H9 (cell line): ENCODE data around the gene ADTRP. TPM values are rescaled to one million over a fixed set of nuclear protein-coding genes. Genes with fewer than 3 reads are reported as not detected.

Experiments used
- DNase-seq: peaks from one replicate; pipeline ENCODE4 v3.0.0-alpha.2; 2017
- H2AFZ ChIP-seq: one replicate; pipeline ENCODE4 v1.6.1; 2013; ENCODE audit warnings: mild to moderate bottlenecking, low read length, control low read depth, moderate library complexity
- H2AK5ac ChIP-seq: 2 replicates; pipeline ENCODE4 v1.6.1; 2013; ENCODE audit warnings: low read length, control low read depth, mixed read lengths; ENCODE audit not compliant: insufficient read length
- H2BK120ac ChIP-seq: one replicate; pipeline ENCODE4 v1.6.1; 2013; ENCODE audit warnings: low read depth, mild to moderate bottlenecking, low read length, control low read depth, inconsistent platforms; ENCODE audit not compliant: poor library complexity, severe bottlenecking
- H2BK12ac ChIP-seq: 2 replicates; pipeline ENCODE4 v1.6.1; 2013; ENCODE audit warnings: low read length, control low read depth, mixed read lengths, low read depth; ENCODE audit not compliant: insufficient read length
- H2BK15ac ChIP-seq: 2 replicates; pipeline ENCODE4 v1.6.1; 2013; ENCODE audit warnings: low read depth, low read length, control low read depth
- H2BK20ac ChIP-seq: one replicate; pipeline ENCODE4 v1.6.1; 2013; ENCODE audit warnings: low read depth, mild to moderate bottlenecking, low read length, control low read depth, inconsistent platforms; ENCODE audit not compliant: poor library complexity, severe bottlenecking
- H2BK5ac ChIP-seq: 2 replicates; pipeline ENCODE4 v1.6.1; 2013; ENCODE audit warnings: low read length, control low read depth, mixed read lengths; ENCODE audit not compliant: insufficient read length
- H3K14ac ChIP-seq: 2 replicates; pipeline ENCODE4 v1.6.1; 2013; ENCODE audit warnings: low read length, control low read depth; ENCODE audit not compliant: insufficient read depth
- H3K18ac ChIP-seq: 2 replicates; pipeline ENCODE4 v1.6.1; 2013; ENCODE audit warnings: low read depth, mild to moderate bottlenecking, mixed read lengths, low read length, control low read depth; ENCODE audit not compliant: insufficient read length
- H3K23ac ChIP-seq: 2 replicates; pipeline ENCODE4 v1.6.1; 2013; ENCODE audit warnings: low read length, control low read depth, mixed read lengths, low read depth; ENCODE audit not compliant: insufficient read length
- H3K23me2 ChIP-seq: 2 replicates; pipeline ENCODE4 v1.6.1; 2013; ENCODE audit warnings: low read depth, mild to moderate bottlenecking, mixed read lengths, low read length, control low read depth; ENCODE audit not compliant: insufficient read length, poor library complexity, severe bottlenecking
- H3K27ac ChIP-seq: 2 replicates; pipeline ENCODE4 v1.5.1; 2013; ENCODE audit warnings: low read length, control low read depth, mixed read lengths, low read depth; ENCODE audit not compliant: insufficient read length
- H3K27me3 ChIP-seq: 2 replicates; pipeline ENCODE4 v1.6.1; 2013; ENCODE audit warnings: low read length, control low read depth, inconsistent platforms; ENCODE audit not compliant: insufficient read depth
- H3K4ac ChIP-seq: 2 replicates; pipeline ENCODE4 v1.6.1; 2013; ENCODE audit warnings: low read depth, mild to moderate bottlenecking, control low read depth, inconsistent platforms, low read length, moderate library complexity
- H3K4me1 ChIP-seq: 2 replicates; pipeline ENCODE4 v1.6.1; 2013; ENCODE audit warnings: low read length, control low read depth, inconsistent platforms; ENCODE audit not compliant: insufficient read depth
- H3K4me2 ChIP-seq: 2 replicates; pipeline ENCODE4 v1.6.1; 2013; ENCODE audit warnings: low read length, control low read depth, mixed read lengths; ENCODE audit not compliant: insufficient read length, insufficient read depth
- H3K56ac ChIP-seq: 2 replicates; pipeline ENCODE4 v1.6.1; 2013; ENCODE audit warnings: low read depth, mild to moderate bottlenecking, mixed read lengths, low read length, control low read depth; ENCODE audit not compliant: insufficient read length
- H3K79me1 ChIP-seq: 2 replicates; pipeline ENCODE4 v1.6.1; 2013; ENCODE audit warnings: low read depth, mild to moderate bottlenecking, moderate library complexity, low read length, control low read depth, inconsistent platforms; ENCODE audit not compliant: insufficient read depth, poor library complexity, severe bottlenecking
- H3K79me2 ChIP-seq: 2 replicates; pipeline ENCODE4 v1.6.1; 2013; ENCODE audit warnings: low read length, control low read depth, inconsistent platforms; ENCODE audit not compliant: insufficient read depth
- H3K9ac ChIP-seq: 2 replicates; pipeline ENCODE4 v1.6.1; 2013; ENCODE audit warnings: low read length, control low read depth, mixed read lengths; ENCODE audit not compliant: insufficient read length; ENCODE audit errors: extremely low read depth
- H3K9me3 ChIP-seq: one replicate; pipeline ENCODE4 v1.6.1; 2013; ENCODE audit warnings: low read depth, low read length, inconsistent platforms; ENCODE audit not compliant: control insufficient read depth
- H3T11ph ChIP-seq: one replicate; pipeline ENCODE4 v1.6.1; 2013; ENCODE audit warnings: mild to moderate bottlenecking, low read length, control low read depth, inconsistent platforms
- H4K20me1 ChIP-seq: one replicate; pipeline ENCODE4 v1.6.1; 2013; ENCODE audit not compliant: control insufficient read depth, insufficient read length, insufficient read depth
- H4K5ac ChIP-seq: 2 replicates; pipeline ENCODE4 v1.6.1; 2013; ENCODE audit warnings: low read depth, mild to moderate bottlenecking, mixed read lengths, low read length, control low read depth; ENCODE audit not compliant: insufficient read length
- H4K8ac ChIP-seq: replicated peaks from 2 replicates; pipeline ENCODE4 v1.6.1; 2013; ENCODE audit warnings: low read length, control low read depth, mixed read lengths, low read depth; ENCODE audit not compliant: insufficient read length
- H4K91ac ChIP-seq: 2 replicates; pipeline ENCODE4 v1.6.1; 2013; ENCODE audit warnings: low read depth, mild to moderate bottlenecking, moderate library complexity, mixed read lengths, low read length, control low read depth; ENCODE audit not compliant: insufficient read length
- H3K27ac Mint-ChIP-seq, 3 experiments: 2 replicates in 2 of 3; 3 replicates in 1 of 3; pipeline ENCODE4 v1.8.0; 2020 to 2021; ENCODE audit warnings: mixed read lengths in 3 of 3, mild to moderate bottlenecking in 1 of 3, moderate library complexity in 1 of 3
- H3K27me3 Mint-ChIP-seq: 2 replicates; pipeline ENCODE4 v1.8.0; 2021; ENCODE audit warnings: low read depth, mild to moderate bottlenecking, moderate library complexity, mixed read lengths
- H3K36me3 Mint-ChIP-seq, 3 experiments: 2 replicates in 2 of 3; 3 replicates in 1 of 3; pipeline ENCODE4 v1.8.0; 2020 to 2021; ENCODE audit warnings: low read depth in 3 of 3, mixed read lengths in 3 of 3; ENCODE audit not compliant: insufficient read depth in 1 of 3
- H3K4me1 Mint-ChIP-seq, 2 experiments: 2 replicates each; pipeline ENCODE4 v1.8.0; 2020; ENCODE audit warnings: mixed read lengths in 2 of 2
- H3K4me3 Mint-ChIP-seq, 2 experiments: 2 replicates in 1 of 2; 3 replicates in 1 of 2; pipeline ENCODE4 v1.8.0; 2020 to 2021; ENCODE audit warnings: mild to moderate bottlenecking in 2 of 2, mixed read lengths in 2 of 2, moderate library complexity in 1 of 2
- H3K9me3 Mint-ChIP-seq, 2 experiments: 2 replicates in 1 of 2; 3 replicates in 1 of 2; pipeline ENCODE4 v1.8.0; 2020; ENCODE audit warnings: mild to moderate bottlenecking in 2 of 2, mixed read lengths in 2 of 2, moderate library complexity in 1 of 2
- CTCF ChIP-seq: fragments of 200-600 bp; sonication (generic); conservative IDR thresholded peaks from 3 replicates; pipeline ENCODE4 v1.8.0; 2021; ENCODE audit warnings: antibody characterized with exemption, mild to moderate bottlenecking
- WGBS: extraction: QIAGEN DNeasy Blood & Tissue Kit; methylation state at CpG from one replicate; pipeline ENCODE4 v1.1.7; 2013; ENCODE audit warnings: missing lambda C conversion rate, low lambda C conversion rate, mixed read lengths; ENCODE audit not compliant: insufficient read length; ENCODE audit errors: extremely low coverage; 5-methylcytosine and 5-hydroxymethylcytosine counted together
- total RNA-seq: library from RNA; stranded (reverse); gene quantifications from 2 replicates; pipeline ENCODE4 v1.2.1, GENCODE V29; 2021

Gene ADTRP
- total RNA-seq, 1 experiment from 2014 or later, result not detected

GRCh38 chr6:11682561-11682975 is 96.0 kb downstream of the ADTRP start:
- H2BK120ac ChIP-seq, result no peak overlapping the region
- H3K79me2 ChIP-seq, result no peaks in the 10 kb centered on the region
- H2AK5ac ChIP-seq, result no peak overlapping the region
- no peak overlapping the region for H4K91ac ChIP-seq
- peaks cover 10 to 29% (median 11%) of the 10 kb centered on the region in 3 experiments for H3K36me3 Mint-ChIP-seq
- H3K4me3 Mint-ChIP-seq, result no peak overlapping the region
- H3K14ac ChIP-seq, result no peak overlapping the region
- H3K4me2 ChIP-seq, result no peak overlapping the region
- no CpG with 5 or more reads among the region's 3 CpGs for WGBS
- H3K9me3 ChIP-seq, result peaks cover 8% of the 10 kb centered on the region
- H3K27ac ChIP-seq, result no peak overlapping the region
- H3K9ac ChIP-seq, result no peak overlapping the region
- H3K4me1 Mint-ChIP-seq, result peaks cover 8% of the 10 kb centered on the region in 2 experiments
- H2BK20ac ChIP-seq, result no peak overlapping the region
- no peaks in the 10 kb centered on the region for H4K20me1 ChIP-seq
- H3T11ph ChIP-seq, result no peak overlapping the region
- no peak overlapping the region for H4K8ac ChIP-seq
- H3K4me1 ChIP-seq, result 0 out of 2 replicates have a peak, but pooled peaks cover 2% of the 10 kb centered on the region
- H3K18ac ChIP-seq, result no peak overlapping the region
- H2BK12ac ChIP-seq, result no peak overlapping the region
- H2BK15ac ChIP-seq, result no peak overlapping the region
- TF ChIP-seq CTCF, result no peak
- no peaks in the 10 kb centered on the region; the same call in 1 of the 2 replicates for H3K27me3 ChIP-seq
- no peaks in the 10 kb centered on the region; the same call in 1 of the 2 replicates for H3K27me3 Mint-ChIP-seq
- H2AFZ ChIP-seq, result no peak overlapping the region
- H3K23ac ChIP-seq, result no peak overlapping the region
- H3K4ac ChIP-seq, result no peak overlapping the region
- no peaks in the 10 kb centered on the region for H3K79me1 ChIP-seq
- no peak overlapping the region for H3K56ac ChIP-seq
- H3K27ac Mint-ChIP-seq, result no peak overlapping the region
- H4K5ac ChIP-seq, result no peak overlapping the region
- H2BK5ac ChIP-seq, result no peak overlapping the region
- DNase-seq, result no peak
- H3K23me2 ChIP-seq, result no peaks in the 10 kb centered on the region
- H3K9me3 Mint-ChIP-seq, result peaks cover 25 to 28% of the 10 kb centered on the region in 2 experiments
